NCI-H146 (cell line): ENCODE data around the gene PCK2.

ENCODE experiments used
- DNase-seq: peaks from one replicate; lab custom pipeline; 2025; lab: John Stamatoyannopoulos, UW

The PCK2 gene

DNA sequence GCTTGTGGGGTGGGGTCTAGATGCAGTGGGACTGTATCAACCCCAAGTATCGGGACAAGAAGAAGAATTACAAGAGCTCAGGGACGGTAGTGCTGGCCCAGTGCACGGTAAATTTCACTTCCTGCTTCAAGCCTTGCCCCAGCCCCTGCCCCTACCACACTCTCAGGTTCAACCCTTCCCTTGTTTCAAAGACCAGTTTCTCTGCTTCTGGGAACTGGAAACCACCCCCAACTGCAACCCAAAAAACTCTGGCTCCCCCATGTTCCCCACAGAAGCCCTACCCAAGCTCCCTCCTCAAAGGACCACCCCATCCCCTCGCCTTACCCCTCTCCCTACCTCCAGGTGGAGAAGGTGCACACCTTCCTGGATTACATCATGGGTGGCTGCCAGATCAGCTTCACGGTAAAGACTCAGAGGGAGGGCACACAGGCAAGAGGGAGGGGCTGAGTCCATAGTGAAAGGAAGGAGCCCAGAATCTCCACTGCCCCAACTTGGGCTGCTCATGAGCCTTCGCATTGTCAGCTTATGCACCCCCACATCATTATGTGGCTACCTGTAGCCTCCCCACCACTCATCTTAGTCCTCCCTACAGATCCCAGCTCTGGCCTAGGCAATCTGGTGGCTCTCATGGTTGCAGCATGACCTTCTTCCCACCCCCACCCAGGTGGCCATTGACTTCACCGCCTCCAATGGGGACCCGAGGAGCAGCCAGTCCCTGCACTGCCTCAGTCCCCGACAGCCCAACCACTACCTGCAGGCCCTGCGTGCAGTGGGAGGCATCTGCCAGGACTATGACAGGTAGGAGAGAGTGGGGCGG, 18.4 kb upstream of the PCK2 start:
- no peak for DNase-seq

DNA sequence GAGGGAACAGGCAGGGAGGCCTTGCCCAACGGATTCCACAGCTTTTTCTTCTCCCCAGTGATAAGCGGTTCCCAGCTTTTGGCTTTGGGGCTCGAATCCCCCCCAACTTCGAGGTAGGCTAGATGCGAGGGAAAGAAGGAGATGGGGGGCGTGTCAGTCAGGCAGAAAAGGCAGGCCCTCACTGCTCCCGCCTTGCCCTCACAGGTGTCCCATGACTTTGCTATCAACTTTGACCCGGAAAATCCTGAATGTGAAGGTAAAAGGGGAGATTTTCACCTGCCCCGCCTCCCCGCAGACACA, 17.9 kb upstream of the PCK2 start:
- DNase-seq: no peak

DNA sequence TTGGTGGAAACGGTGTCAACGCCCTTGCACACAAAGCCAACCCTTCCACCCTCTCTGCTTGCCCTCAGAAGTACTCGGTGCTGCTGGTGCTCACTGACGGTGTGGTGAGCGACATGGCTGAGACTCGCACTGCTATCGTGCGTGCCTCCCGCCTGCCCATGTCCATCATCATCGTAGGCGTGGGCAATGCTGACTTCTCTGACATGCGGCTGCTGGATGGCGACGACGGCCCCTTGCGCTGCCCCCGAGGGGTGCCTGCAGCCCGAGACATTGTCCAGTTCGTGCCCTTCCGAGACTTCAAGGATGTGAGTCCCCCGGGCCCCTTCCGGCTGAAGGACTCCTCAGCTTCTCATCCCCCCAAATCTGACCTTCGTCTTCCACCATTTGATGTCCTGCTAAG, 17.0 kb upstream of the PCK2 start:
- no peak for DNase-seq

DNA sequence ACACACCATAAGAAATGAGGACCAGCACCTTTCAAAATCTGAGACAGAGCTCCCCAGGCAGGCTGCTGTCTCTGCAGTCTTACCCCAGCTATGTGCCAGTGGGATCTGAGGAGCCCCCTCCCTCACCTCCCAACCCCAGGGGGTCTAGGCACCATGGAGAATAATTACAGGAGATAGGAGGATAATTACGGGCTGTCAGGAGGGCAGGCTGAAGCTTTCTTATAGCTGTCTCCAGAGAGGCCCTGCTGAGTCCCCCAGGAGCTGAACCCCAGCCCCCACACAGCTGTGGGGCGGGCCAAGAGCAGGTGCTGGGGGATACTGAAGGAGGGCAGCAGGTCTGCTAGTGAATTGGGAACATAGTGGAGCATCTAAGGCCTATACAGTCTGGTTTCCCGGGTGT, 16.0 kb upstream of the PCK2 start:
- peak; percentile 96 for DNase-seq

DNA sequence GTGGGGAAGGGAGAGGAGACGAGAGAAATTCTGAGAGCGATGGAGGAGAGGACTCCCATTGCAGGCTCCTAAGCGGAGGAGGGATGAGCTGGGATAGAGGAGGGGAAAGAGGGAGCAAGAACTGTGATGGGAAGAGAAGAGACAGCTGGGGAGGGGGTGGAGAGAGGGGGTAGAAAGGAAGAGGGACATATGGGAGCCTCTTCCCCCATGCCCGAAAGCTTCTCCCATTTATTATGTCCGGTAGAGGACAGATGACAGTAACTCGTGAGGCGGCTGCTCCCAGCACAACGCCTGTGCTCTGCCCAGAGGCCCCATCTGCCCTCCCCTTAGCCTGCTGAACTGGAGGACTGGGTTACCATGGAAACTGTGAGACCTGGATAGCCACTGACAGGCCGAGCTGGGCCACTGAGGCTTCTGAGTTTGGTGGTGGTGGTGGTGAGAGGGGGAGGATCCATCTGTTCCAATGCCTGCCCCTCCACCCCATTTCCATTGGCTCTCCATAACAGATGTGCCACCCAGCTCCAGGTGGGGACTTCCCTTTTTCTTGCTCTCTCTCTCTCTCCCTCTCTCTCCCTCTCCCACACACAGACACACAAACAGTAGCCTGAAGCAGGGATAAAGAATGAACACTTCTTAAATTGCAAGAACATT, 14.5 kb upstream of the PCK2 start:
- peak; percentile 60 for DNase-seq

DNA sequence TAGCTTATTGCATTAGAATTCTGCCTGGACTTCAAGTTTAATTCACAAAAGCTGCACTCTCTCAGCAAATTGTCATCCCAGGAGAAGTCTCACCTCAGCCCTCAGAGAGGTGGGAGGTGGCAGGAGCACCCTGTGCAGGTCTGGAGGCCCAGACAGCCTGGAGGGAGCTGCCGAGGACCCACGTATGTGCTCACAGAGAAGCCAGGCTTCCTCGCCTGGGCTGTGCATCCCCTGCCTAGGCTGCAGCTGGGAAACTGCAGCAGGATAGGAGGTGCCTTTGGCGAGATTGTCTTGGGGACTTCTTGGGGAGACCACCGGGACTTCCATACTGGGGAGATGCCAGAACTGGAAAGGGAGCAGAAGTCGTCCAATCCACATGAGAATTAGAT, 14.0 kb upstream of the PCK2 start:
- DNase-seq: no peak

DNA sequence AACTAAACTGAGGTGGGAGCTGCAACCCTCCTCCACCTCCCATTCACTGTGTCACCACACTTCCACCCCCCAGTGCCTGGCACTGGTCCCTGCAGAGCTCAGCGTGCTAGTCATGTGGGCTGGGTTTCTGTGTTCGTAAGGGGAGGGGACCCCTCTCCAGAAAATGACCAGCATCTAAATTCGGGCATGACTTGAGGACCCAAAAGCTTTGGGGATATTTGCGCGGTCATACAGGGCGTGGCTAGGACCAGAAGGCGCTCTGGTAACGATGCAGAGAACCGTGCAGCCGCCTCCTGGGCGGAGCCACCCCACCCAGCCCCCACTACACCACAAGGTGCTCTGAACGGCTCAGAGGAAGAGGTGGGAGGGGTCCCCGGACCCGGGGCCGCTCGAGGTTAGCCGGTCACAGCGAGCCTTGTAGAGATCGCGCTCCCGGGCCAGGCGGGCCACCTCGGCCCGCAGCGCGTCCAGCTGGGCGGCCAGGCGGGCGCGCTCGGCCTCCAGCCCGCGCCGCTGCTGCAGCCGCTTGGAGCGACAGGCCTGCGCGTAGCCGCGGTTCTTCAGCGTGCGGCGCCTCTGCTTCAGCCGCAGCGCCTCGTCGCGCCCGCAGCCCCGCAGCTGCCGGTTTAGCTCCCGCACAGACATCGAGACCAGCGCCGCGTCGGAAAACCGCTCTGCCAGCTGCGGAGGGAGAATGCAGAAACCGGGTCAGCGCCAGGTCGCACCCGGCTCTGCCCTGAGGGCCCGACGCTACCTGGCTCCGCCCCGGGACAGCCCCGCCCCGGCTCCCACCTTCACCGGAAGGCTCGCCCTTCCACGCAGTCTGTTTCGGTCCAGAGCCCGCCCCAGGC, 13.0 kb upstream of the PCK2 start:
- peak; percentile 81 for DNase-seq

DNA sequence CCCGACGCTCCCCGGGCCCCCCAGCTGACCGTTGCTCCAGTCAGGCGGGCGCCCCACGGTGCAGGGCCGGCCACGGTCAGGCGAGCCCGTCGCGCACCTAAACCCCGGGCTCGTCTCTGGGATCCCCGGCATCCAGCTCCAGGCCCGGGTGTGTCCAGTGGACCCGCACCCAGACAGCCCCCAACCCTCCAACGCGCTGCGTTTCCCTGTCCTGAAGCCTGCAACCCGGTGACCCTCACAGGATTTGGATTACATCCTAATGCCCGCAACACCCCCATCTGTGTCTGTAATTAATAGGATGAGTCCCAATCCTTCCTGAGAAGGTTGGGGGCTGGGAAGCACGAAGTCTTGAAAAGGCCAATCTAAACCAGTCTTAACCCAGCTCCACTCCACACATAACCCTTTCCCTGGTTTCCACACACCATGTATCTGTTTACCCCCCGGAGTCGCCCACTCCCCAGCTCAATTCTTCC, 12.3 kb upstream of the PCK2 start:
- DNase-seq: no peak

DNA sequence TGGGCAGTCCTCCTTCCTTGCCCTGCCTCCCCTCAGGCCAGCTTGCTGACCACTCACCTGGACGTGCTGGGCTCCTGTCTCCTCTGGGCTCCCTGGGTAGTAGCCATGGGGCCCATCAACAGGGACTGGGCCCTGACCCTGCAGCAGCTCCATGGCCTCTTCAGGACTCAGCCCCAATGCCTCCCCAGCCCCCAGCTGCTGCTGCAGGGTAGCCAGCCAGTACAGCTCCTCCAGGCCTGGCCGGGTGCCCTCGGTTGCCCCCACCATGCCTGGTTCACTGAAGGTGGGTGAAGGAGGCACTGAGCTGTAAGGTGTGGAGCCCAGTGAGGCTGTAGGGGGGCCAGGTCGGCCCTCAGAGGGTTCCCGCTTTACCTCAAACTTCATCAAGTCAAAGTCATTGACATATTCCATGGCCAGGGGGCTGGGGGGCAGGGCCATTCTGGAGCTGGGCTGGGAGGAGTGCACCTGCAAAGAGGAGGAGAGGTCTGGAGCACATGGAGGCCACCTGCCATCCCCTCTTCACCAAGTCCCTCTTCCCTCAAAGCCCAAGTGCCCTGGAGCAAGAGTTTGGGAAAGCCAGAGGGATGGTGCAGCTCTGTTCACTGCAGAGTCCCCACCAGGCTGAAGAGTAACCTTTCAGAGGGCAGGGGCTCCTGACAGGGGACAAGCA, 11.6 kb upstream of the PCK2 start:
- peak; percentile 7 for DNase-seq

DNA sequence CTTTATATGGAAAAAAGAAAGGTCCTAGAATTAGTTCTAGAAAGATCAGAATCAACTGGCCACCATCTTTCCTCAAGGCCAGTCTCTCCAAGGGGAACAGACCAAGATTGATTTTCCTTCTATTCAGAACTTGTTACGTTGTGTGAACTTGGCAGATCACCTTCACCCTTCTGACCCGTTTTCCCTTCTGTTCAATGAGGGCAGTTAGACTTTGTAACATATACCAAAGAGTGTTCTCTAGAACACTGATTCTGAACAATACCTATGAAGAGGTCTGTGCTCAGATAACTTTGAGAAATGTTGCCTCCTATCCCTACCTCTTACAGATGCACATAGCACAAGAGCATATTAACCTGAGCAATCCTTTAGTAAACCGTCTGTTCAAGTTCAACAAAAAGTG, 10.6 kb upstream of the PCK2 start:
- DNase-seq: no peak

DNA sequence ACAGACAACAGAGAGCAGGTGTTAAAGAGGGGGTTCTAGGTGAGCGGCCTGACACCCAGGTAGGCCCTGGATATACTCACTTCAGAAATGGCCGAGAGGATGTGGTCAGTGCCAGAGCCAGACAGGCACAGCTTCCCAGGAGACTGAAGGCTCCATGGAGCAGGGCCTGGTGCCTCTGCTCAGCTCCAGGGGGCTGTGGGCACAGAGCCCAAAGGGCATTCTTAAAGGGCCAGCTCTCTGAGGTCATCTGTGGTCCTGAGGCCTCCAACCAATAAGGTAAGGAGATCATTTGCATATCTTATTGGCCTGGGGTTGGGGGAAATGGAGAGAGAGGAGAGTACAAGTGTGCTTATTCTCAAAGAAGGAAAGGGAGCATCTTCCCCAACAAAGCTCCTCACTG, 9.7 kb upstream of the PCK2 start:
- DNase-seq: no peak

DNA sequence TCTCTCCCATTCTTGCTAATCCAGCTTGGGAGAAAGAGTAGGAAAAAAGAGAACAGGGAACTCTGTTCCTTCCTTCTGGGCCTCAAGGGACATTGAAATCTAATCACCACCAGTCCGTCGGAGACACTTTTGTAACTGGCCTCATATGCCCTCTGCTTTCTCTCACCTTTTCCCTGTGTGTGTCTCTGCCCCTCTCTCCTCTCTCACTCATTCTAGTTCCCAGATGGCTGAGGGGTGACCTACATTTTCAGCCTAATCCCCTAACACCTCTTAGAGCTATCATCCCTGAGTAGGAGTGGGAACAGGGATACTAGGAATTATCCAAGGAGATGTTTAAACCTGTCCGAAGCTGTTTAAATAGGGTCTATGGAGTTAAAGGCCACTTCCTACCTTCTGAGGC, 8.9 kb upstream of the PCK2 start:
- no peak for DNase-seq

DNA sequence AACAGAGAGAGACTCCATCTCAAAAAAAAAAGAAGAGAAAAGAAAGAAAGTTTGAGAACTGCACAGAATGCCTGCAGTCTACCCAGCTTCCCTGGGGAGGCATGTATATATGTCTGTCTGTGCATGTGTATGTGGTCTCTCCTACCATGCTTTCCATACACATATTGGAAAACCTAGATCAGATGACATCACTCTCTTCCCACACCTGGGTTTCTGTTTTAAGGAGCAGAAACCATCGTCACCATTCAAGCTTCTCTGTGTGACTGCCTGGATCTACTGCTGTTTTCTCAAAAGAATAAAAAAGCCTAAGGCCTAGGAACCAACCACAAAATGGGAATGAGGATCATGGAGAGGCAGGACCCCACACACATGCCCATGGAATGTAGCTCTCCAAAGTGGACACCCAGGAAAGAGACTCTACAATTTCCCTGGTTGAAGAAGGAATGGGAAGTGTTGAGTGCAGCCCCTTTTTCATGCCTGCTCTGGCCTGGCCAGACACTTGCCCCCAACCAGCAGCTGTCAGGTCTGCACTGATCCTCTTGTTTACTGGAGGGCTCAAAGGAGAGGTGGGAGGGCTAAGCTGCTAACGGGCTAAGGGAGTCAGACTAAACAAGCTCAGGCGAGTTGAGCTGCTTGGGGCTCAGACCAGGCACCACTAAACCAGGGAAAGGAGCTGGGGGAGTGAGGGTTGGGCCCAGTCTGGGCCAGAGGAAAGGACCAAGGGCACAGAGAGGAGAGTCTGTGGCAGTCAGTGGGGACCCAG, 7.7 kb upstream of the PCK2 start:
- no peak for DNase-seq

DNA sequence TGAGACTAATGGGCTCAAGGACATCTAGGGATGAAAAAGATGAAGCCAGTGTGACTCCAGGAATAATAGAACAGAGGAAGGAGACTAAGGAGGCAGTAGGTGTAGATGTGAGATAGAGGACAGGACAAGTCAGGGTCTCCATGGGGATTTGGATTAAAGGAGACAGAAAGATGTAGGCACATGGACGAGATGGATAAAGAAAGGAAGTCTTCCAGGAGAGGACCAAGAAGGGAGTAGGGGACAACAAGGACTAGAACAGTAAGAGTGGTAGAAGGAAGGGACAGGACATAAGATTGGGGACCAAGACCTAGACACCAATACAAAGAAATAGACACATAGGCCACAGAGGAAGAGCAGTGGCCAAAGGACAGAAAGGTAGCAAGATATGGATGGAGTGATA, 7.1 kb upstream of the PCK2 start:
- DNase-seq: no peak

DNA sequence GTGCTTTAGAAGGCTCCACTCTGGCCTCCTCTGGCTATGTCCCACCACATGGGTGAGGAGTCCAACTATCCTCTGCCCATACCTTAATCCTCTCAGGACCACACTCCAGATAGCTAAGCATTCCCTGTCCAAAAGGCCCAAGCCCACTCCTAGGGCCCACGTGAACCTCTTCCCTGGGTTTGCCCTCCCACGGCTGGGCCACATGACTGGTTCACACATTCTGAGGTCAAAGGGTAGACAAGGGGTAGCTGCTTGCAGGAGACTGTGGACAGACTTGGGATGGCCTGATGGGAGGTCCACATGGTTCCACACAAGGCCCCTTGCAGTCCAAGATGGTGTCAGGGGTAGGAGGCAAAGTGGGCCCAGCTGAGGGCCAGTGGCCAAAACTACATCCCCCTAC, 6.0 kb upstream of the PCK2 start:
- no peak for DNase-seq

DNA sequence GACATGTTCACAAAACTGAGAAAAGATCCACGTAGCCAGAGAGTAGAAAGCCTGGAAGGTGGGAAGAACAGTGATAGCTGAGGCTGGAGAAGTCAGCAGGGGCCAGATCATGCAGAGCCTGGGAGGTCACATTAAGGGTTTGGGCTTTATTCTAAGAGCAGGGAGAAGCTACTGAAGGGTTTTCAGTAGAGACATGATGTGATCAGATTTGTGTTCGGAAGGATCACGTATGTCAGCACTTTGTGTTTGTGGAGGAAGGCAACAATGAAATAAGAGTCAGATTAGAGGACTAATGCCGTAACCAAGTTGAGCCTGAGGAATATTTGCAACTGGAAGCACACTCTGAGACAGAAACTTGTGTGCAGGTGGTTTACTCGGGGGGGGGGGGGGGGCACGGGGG, 4.2 kb upstream of the PCK2 start:
- no peak for DNase-seq

DNA sequence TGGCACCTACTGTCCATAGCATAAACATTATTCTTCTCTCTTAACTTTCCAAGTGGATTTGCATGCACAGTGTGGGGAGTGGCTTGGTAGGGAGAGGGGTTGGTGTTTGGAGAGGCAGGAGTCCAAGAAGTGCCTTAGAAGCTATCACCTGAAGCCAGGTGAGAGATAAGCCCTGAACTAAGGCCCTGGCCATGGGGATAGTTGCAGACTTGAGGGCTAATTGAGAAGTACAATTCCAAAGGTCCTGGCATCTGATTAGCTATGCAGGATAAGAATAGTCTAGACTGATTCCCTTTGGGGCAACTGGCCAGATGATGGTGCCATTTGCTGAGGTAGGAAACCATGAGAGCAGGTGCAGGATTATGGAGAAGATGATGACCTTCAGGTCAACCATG, 2.0 kb upstream of the PCK2 start:
- no peak for DNase-seq

DNA sequence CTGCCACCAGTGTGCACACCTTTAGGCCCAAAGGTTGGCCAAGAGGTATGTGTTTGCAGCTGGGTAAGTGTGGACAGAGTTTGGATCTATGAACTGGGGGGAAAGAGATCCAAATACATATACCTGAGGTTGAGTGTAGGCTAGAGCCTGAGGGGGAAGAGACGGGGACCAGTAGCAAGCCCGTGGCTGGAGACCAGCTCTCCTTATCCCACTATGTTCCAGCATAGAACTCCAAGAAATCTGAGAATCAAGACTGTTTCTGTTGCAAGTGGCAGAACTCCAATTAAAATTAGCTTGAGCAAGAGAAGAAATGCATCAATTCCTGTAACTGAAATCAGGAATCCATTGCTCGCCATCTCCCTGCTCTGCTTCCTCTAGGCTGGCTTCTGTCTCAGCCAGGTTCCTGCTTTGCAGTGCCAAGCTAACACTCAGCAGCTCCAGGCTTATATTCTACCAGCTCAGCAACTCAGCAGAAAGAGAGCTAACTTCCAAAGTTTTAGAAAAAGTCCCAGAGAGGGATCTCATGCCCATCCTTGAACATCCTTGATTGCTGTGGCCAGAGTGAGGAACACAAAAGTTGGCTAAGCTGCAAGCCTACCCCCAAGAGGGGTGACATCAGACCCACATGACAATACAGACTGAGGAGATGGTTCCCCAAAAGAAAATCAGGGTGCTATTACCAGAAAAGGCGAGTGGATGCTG, 1.5 kb upstream of the PCK2 start:
- DNase-seq: no peak

DNA sequence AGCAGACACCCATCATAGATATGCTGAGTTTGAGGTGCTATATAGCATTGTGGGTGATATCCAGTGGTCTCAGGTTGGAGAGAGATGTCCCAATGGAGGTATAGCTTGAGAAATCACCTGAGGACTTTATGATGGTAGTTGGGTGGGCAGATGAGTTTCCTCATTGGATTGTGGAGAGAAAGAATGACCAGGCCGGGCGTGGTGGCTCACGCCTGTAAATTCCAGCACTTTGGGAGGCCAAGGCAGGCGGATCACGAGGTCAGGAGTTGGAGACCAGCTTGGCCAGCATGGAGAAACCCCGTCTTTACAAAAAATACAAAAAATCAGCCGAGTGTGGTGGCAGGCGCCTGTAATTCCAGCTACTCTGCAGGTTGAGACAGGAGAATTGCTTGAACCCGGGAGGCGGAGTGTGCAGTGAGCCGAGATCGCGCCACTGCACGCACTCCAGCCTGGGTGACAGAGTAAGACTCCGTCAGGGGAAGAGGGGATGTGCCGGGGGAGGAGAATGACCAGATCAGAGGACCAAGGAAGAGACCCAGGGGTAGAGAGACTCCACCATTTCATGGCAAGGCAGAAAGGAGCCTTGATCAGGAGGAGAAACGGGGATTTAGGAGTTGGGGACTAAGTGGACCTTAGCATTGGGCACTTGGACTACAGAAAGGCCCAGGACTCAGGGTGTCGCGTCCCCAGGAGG, 757 bp upstream of the PCK2 start:
- no peak for DNase-seq

DNA sequence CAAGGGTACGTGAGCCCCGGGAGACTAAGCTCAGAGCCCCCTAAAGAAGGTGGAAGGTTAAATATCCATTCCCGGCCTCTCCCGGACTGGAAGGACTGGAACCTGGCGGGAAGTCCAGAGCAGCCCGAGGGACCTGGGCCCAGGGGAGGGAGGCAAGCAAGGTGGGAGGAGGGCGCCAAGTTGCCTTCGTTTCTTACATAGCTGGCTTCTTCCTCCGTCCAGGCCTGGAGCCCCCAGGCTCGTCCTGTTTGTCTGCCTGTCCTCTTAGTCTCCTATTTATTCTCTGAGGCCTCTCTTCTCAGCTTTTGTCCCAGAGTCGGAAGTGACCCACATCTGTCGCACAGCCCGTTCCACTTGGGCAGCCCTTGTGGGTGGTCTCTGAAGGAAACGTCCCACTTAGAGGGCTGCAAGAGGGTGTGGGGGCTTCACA, 745 bp downstream of the PCK2 start:
- DNase-seq: no peak
